ENCODE measurements around the gene KCNMA1.
A peak's percentile ranks its signal among the peaks of the same experiment; 100 is the strongest.
"Not testable (repeated sequence)": the region's sequence is repeated elsewhere in the genome, so short reads cannot be mapped to it uniquely, and the experiment has no call there.

Gene KCNMA1

DNA sequence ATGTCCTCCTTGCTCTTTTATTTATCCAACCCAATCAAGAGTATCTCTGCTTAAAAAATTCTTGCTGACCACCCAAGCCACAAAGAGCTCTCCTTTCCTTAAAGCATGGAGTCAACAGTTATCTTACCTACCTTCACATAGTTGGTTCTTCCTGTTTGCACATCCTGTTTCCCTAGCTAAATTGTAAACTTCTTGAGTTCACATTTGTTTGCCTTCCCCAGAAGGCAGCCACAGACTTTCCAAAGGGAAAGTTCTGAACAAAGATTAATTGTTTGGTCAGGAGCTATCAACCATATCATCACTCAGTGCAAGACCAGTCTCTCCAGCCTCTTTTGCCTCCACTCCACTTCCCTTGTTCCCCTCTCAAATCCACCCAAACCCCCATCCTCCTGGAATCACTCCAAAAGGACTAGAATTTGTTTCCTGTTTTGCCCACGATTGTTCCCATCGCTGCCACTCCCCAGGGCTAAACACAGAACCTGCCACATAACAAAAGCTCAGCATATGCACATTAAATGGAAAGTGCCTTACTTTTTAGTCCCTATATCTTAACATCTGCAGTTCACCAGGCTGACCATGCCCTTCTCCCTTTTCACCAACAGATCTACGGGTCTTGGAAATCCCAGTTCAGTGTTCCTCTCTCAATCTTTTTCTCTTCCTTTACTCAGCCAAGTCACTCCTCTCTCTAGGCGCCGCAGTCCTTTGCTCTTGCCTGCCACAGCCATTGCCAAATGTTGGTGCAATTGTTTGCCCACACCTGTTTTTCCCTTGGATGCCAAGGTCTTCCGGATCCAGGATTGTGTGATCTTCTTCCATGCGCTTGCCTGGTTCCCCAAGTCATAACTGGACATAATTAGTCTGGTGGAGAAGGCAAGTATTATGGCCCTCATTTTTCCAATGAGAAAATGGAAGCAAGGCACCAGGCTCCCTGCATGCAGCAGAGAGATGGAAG, 265.5 kb downstream of the KCNMA1 start:
- no peak for DNase-seq (ENCODE audit: low read depth, low spot score)

DNA sequence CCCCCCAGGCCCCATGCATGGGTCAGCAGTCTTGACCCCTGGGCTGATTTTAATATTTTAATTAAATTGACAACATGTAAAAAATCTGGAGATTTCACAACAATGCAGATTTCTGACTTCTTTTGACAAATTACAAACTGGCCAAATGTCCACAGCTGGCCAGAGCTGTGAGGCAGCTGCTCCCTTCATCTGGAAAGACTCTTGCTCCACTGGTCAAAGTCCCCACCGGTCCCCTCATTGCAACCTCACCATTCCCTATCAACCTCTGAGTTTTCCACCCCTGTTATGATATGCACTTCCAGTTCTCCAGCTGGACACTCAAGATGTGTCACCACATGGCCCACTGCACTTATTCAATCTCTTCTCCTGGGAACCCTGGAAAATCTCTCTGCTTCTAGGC, 266.2 kb downstream of the KCNMA1 start:
- DNase-seq (ENCODE audit: low read depth, low spot score) = no peak

DNA sequence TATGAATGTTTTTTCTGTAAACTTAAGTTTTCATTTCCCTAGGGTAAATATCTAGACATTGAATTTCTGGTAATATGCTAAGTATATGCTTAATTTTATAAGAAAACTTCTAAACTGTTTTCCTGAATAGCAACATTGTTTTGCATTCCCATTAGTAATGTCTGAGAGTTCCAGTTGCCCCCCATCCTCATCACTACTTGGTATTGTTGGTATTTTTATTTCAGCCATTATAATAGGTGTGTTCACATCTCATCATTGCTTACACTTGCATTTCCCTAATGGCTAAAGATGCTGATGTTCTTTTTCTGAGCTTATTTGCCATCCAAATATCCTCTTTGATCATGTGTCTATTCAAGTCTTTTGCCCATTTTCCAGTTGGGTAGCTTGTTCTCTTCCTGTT, 269.6 kb downstream of the KCNMA1 start:
- DNase-seq (ENCODE audit: low read depth, low spot score) = no peak

DNA sequence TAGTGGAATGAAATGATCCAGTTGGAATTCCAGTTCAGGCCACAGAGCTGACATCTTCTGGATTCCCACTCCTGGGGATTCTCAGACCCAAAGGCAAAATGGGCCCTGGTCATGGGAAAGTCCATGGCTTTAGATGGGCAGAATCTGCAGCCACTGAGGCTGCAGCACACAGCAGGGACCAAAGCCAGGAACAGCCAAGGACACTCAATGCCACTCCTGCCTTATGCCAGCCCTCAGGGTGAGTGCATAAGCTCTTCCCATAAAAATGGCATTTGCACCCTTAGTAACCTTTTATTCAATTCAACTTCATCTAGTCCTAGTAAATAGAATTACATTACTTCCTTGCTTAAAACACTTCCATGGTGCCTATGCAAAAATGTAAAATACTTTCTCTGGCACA, 274.4 kb downstream of the KCNMA1 start:
- no peak for DNase-seq (ENCODE audit: low read depth, low spot score)

DNA sequence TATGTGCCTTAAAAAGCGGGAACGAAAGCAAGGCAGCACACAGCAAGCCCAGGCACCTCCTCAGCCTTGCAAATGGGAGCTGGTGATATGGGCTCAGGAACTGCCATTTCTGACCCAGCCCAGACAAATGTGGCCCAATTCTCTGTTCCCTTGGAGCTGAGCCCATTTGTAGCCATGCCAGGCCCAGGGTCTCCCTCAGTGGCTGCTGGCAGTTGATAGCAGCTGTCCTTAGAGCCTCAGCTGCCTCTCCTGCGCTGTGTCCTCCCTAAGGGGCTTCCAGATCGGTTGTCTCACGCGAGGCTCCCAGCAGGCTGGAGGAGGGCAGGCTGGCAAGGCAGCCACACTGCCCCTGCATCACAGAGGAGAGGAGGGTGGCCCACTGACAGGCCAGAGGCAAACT, 275.8 kb downstream of the KCNMA1 start:
- DNase-seq (ENCODE audit: low read depth, low spot score) = no peak

DNA sequence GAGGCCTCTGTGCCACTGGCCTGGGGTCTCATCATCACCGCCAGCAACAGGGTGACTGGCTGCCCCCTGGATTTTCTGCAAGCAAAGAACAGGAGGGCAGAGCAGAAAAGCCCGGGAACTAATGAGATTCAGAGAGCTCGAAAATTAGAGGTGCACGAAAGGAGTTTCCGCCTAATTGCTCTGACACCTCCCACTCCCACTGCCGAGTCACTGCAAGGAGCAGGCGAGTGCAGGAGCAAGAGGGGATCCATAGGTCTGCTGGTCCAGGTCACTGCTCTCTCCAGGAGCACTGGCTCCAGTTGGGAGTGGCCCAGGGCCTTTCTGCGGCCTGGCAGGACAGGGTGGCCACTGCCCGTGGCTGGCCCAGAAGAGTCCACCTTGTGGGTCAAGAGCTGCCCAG, 276.2 kb downstream of the KCNMA1 start:
- DNase-seq (ENCODE audit: low read depth, low spot score) = no peak

DNA sequence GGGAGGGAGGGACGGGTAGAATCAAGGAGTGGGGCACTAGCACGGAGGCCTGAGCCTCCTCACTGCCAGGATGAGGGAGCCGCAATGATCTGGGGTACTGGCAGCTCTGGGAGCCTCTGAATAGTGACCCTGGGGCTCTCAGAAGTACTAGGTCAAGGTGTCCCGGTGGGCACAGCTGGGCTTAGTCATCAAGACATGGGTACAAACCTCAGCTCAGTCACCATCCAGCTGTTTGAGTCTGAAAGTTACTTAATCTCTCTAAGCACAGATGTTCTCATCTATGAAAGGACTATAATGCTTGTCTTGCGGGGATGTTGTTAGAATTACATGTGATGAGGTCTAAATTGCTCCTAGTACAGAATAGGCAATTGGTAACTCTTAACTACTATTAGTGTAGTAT, 276.8 kb downstream of the KCNMA1 start:
- DNase-seq (ENCODE audit: low read depth, low spot score) = no peak

DNA sequence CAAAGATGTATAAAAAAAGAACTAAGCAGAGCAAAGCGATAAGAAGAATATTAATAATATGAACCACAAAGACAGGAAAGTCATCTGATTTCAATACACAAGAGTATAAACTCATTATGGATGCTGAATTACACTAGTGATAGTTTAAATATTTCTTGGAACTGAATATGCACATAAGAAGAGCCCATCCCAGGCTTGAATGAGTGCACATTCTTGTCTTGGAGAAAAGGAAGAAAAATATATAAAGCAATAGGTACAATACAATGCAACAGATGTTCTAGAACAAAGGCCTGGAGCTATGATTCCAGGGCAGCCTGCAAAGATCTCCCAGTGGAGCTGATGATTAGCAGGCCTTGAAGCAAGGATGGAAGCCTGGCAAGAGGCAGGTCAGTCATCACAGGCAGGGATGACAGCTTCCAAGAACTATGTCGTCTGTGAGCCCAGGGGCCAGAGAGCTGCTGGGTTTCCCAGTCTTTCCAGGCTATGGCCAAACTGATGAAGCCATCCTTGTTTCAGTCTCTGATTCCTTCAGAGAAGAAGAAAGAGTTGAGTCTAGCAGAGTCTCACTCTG, 277.6 kb downstream of the KCNMA1 start:
- no peak for DNase-seq (ENCODE audit: low read depth, low spot score)

DNA sequence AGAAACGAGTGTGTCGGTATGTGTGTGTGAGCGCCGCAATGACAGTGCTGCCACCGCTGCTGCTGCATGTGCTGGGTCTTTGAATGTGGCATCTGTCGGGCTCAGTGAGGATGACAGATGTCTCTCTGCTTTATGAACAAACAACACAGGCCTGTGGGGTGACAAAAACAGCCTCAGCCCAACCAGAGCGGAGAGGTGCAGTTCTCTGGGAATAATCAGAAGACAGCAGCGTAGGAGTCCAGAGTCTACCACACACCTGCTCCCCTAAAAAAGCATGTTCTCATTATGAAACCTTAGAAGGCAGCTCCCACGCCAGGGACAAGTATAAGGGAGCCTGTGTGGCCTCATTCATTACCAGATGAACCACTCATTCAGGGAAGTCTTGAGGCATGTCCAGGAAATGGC, 278.3 kb downstream of the KCNMA1 start:
- DNase-seq (ENCODE audit: low read depth, low spot score) = no peak

DNA sequence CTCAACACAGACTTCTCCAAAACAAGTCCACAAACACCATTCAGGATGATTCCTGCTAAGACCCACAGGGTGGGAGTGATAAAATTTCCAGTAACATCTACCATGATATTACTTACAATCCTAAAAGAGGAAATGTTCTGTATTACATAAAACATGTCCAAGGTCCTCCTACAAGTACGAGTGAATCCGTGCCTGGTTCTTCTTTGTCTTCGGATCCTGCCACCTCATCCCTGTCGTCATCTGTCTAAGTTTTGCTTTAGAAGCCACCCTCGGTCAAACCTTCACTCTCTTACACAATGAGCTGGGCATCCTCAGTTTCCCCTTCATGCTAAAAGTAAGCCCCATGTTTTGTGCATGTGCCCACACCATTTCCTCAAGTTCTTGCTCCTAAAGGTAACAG, 279.0 kb downstream of the KCNMA1 start:
- no peak for DNase-seq (ENCODE audit: low read depth, low spot score)

DNA sequence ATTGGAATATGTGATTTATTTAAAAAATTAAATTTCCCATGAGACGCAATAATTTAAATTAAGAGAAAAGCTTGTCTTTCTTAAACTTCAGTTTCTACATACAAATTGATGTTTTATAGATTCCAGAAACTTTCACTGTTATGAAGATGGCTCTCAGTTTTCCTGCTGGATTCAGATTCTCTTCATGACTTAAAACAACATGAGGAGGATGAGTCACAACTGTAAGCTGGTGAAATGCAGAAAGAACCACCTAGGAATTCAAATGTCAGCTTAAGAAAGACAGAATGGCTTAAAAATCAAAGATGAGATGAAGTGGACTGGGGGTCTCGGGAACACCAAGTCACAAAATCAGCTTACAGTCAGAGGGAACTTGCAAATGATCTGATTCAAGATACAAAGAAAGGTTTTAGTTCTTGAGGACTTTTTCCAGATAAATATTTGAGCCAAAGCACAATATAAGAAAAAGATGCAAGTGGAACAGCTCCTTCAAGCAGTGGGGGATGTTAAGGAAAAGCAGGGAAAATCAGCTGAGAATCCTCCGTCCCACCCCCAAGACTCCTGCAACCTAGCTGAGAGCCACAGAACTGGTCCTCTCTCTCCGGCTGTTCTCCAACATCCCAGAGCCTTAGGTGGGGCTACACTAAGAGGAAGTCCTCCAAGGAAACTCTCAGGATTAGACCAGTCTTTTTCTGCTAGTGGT, 279.8 kb downstream of the KCNMA1 start:
- peak; percentile 28 for DNase-seq (ENCODE audit: low read depth, low spot score)

DNA sequence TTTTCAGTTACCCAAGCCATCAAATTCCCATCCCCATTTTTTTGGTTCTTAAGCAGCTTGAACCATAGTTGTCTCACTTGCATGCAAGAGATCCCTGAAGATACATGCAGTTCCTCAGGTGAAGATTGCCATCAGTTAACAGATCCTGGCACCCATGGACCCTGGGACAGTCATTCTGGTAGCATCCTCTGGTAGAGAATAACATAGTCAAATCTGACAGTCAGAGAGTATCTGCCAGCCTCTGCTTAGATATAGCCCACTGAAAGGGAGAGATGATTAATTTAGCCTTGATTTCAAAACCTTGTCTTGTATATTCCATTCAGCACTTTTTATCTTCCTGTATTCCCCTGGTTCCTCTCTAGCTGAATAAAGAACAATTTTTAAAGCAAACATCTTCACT, 280.4 kb downstream of the KCNMA1 start:
- no peak for DNase-seq (ENCODE audit: low read depth, low spot score)

DNA sequence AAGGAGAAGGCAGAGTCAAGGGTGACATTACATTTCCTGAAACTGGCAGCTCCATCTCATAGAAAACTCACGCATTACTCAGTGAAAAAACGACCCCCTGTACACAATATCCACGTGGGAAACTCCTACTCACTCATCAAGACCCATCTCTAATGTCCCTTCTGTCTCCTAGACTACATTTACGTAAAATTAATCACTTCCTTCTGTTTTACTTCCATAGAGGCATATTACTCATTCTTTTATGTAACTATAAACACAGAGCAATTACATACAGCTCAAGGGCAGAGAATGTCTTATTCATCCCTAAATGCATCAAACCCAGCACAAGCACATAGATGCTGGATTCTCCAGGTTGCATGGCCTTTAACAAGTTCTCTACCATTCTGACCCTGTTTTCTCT, 281.8 kb downstream of the KCNMA1 start:
- no peak for DNase-seq (ENCODE audit: low read depth, low spot score)

DNA sequence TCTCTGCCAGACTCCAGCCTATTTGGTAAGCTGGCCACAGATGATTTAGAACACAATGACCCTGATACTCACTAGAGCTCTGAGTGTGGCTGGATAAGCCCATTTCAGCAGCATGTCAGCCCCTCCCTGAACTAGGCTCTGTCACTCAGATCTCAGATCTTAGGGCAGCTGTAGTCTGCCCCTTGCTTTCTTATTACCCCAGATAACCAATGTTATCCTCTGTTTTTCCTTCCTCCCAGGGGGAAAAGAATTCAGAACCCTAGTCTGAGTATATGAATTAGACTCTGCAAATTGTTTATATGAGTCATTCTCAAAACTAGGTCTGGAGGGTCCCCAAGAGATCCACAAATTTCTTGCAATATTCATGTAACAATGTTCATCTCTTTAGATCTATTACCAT, 286.2 kb downstream of the KCNMA1 start:
- DNase-seq (ENCODE audit: low read depth, low spot score) = no peak

DNA sequence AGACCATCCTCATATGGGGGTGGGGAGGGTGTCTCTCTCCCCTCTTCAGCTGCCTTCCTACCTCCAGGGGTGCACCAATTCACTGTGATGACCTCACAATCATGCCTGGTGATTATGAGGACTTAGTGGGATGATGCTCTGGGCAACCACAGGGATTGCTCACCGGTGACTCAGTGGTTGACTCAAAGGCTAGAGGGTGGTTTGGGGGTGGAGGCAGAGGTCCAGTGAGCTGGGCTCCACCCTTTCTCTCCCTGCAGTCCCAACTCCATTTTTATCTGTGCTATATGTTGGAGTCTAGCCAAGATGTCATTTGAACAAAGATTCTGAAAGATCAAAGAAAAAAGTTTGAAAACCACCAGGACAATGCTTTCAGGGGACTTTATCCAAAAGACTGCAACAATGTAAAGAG, 286.9 kb downstream of the KCNMA1 start:
- peak; percentile 76 for DNase-seq (ENCODE audit: low read depth, low spot score)

DNA sequence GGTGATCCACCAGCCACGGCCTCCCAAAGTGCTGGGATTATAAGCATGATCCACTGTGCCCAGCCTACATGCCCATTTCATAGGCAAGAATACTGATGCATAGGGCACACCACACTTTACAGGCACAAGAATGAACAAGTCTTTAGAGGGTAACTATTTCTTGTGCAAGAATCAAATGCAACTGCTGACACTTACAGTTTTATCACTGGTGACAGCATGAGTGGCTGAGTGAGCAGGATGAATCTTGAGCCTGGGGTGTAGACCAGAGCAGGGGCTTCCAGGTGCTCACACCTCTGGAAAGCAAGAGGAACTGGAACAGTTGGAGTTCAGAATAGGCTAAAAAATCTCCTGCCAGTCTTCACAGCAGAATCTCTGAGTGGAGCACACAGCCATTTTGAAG, 287.5 kb downstream of the KCNMA1 start:
- no peak for DNase-seq (ENCODE audit: low read depth, low spot score)

DNA sequence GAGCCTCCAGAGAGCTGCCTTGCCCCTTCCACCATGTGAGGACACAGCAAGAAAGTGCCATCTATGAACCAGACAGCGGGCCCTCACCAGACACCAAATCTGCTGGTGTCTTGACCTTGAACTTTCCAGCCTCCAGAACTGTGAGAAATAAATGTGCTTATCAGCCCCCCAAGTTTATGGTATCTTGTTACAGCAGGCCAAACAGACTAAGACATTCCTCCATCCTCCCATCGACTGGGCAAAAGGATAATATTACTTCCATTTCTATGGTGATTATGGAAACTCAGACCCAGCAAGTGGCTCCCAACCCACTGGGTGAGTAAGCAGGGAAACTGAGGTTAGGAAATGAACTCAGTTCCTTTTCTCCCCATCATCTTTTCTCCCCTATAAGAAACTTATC, 288.4 kb downstream of the KCNMA1 start:
- DNase-seq (ENCODE audit: low read depth, low spot score) = no peak

DNA sequence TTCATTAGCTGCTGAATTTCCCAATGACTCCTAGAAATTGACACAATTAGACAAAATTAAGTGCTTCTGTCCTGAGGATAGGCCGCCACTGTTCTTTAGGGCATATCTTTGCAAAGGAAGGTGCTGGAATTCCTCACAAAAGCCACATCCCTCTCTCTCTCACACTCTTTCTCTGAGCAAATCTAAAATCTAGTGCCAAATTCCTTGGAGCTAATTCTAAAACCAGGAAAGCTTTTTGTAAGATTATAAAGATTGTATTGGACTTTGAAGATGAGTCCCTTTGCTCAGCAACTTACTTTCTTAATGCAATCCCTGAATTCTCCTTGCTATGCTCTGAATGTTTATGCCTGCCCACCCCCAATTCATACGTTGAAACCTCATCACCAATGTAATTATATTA, 288.9 kb downstream of the KCNMA1 start:
- DNase-seq (ENCODE audit: low read depth, low spot score) = no peak

DNA sequence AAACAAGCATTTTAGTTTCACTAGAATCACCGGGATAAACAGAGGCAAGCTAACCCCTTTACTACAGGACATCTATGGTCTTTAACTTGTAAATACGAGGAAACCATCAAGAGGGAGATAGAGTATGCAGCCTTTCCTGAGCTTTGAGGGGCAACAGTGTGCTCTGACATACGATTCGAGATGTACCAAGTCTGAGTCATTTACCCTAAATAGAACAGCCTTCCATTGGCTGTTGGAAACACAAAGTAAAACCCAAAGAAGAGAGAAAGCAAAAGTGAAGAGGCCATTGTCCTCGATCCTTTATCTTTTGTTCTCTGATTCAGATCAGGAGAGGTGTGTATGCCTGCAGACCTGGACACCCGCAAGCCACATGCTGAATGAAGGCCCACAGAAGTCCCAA, 289.5 kb downstream of the KCNMA1 start:
- no peak for DNase-seq (ENCODE audit: low read depth, low spot score)

DNA sequence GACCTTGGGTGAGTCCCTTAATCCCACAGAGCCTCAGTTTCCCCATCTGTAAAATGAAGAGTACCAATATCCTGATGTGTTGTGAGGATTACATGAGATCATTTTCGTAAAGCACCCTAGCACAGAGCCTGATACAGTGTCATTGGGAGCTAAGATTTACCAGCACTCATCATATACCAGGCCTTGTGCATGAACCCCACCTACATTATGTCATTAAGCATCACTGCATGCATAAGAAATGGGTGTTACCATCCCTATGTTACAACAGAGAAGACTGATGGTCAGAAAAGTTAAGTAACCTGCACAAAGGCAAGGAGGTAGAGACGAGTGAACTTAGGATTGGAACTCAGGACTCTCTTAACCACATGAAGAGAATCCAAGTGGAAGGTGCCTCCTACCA, 290.6 kb downstream of the KCNMA1 start:
- DNase-seq (ENCODE audit: low read depth, low spot score) = no peak

DNA sequence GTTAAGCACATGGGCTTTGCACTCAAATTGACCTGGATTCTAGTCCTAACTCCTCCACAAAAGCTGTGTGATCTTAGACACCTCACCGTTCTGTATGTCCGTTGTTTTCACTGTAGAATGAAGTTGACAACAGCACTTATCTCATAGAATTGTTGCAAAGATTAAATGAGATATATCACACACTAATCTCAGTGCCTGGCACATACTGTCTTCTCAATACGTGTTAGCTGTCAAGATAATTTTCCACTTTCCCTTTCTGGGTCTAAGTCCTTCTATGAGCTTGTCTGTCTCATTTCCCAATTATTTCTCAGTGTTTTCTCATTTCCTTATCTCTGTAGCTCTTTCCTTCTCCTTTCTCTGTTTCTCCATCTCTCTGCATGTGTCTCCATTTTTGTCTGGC, 296.6 kb downstream of the KCNMA1 start:
- DNase-seq (ENCODE audit: low read depth, low spot score) = no peak

DNA sequence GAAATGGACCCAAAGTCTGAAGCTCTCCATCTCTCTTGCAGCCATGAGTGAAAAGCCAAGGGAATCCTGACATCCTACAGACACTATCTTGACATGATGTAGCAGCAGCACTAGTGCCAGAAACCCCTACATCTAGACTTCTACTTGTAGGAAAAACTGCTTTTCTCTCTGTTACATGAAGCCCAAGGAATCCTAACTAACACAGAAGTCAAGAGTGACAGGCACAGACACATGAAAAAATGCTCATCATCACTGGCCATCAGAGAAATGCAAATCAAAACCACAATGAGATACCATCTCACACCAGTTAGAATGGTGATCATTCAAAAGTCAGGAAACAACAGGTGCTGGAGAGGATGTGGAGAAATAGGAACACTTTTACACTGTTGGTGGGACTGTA, 297.7 kb downstream of the KCNMA1 start:
- DNase-seq (ENCODE audit: low read depth, low spot score) = not testable (repeated sequence)

DNA sequence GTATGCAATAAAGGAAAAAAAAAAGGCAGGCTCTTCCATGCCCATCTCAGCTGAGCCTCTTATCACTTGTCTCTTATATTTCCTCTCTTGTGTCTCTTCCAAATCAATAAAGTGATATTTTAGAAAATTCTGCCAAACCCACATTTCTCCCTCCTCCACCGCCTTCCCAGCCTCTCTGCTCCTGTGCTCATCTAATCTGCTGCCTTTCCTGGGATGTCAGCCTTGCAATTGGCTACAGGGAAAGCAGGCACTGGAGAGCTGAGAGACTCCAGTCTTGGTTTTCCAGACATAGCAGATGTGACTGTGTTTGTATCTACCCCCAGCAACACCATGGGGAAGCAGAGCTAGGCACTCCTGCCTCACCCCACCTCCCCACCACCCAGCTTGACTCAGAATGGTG, 298.4 kb downstream of the KCNMA1 start:
- no peak for DNase-seq (ENCODE audit: low read depth, low spot score)
